ENCODE data around the gene GABARAPL1.
A peak's percentile ranks its signal among the peaks of the same experiment; 100 is the strongest.
"Not testable (repeated sequence)": the region's sequence is repeated elsewhere in the genome, so short reads cannot be mapped to it uniquely, and the experiment has no call there.

GABARAPL1 gene

GRCh38 chr12:10204495-10204894, 8.2 kb upstream of the GABARAPL1 start:
- not testable (repeated sequence) for DNase-seq

GRCh38 chr12:10205220-10205807, 7.4 kb upstream of the GABARAPL1 start:
- DNase-seq = no peak

- no peak for DNase-seq
Observed at GRCh38 chr12:10207136-10207535, 5.5 kb upstream of the GABARAPL1 start.

- no peak for DNase-seq
Observed at GRCh38 chr12:10210225-10210624, 2.5 kb upstream of the GABARAPL1 start.

- no peak for DNase-seq
Observed at GRCh38 chr12:10211101-10211939, 1.4 kb upstream of the GABARAPL1 start.

GRCh38 chr12:10211940-10212738, 538 bp upstream of the GABARAPL1 start:
- peak; percentile 74 for DNase-seq

- DNase-seq = peak; percentile 58
Observed at GRCh38 chr12:10213168-10214135, 775 bp downstream of the GABARAPL1 start.

- DNase-seq = no peak
Observed at GRCh38 chr12:10214136-10214894, 1.6 kb downstream of the GABARAPL1 start.

- no peak for DNase-seq
Observed at GRCh38 chr12:10214895-10215267, 2.2 kb downstream of the GABARAPL1 start.

- DNase-seq = no peak
Observed at GRCh38 chr12:10215436-10215835, 2.8 kb downstream of the GABARAPL1 start.

- not testable (repeated sequence) for DNase-seq
Observed at GRCh38 chr12:10215946-10216345, 3.3 kb downstream of the GABARAPL1 start.

- DNase-seq = no peak
Observed at GRCh38 chr12:10218021-10218420, 5.3 kb downstream of the GABARAPL1 start.

- DNase-seq = no peak
Observed at GRCh38 chr12:10220398-10221077, 7.9 kb downstream of the GABARAPL1 start.

GRCh38 chr12:10221846-10222245, 9.2 kb downstream of the GABARAPL1 start:
- DNase-seq = no peak

GRCh38 chr12:10223208-10223607, 10.5 kb downstream of the GABARAPL1 start:
- no peak for DNase-seq

- not testable (repeated sequence) for DNase-seq
Observed at GRCh38 chr12:10225426-10225825, 12.7 kb downstream of the GABARAPL1 start.

- DNase-seq = no peak
Observed at GRCh38 chr12:10226086-10226485, 13.4 kb downstream of the GABARAPL1 start.

GRCh38 chr12:10226731-10227130, 14.1 kb downstream of the GABARAPL1 start:
- DNase-seq = no peak

GRCh38 chr12:10227648-10228047, 15.0 kb downstream of the GABARAPL1 start:
- no peak for DNase-seq

GRCh38 chr12:10234562-10234961, 21.9 kb downstream of the GABARAPL1 start:
- DNase-seq = no peak
